Upper lobe of left lung (tissue), 6 donors: ENCODE measurements around the gene CPAMD8. TPM values are rescaled to one million over a fixed set of nuclear protein-coding genes. Genes with fewer than 3 reads are reported as not detected.

Experiments used
- ATAC-seq, 2 donors: fragments of 200-7000 bp; cut with Tn5 transposase; one replicate each; pipeline ENCODE4 v1.9.1; 2022; ENCODE audit warnings: mild to moderate bottlenecking in 2 of 2, moderate library complexity in 2 of 2; ENCODE audit not compliant: low FRiP score in 2 of 2
- DNase-seq, 2 donors: peaks; one replicate each; pipeline ENCODE4 v3.0.0-alpha.2; 2019 to 2020
- H3K27ac ChIP-seq, 4 donors: fragments of 200-600 bp; sonication (generic); one replicate each; pipeline ENCODE4 v1.5.1; 2016 to 2019
- H3K27me3 ChIP-seq, 4 donors: fragments of 200-600 bp; sonication (generic); one replicate each; pipeline ENCODE4 v1.5.1; 2017 to 2019
- H3K36me3 ChIP-seq, 4 donors: fragments of 200-600 bp; sonication (generic); one replicate each; pipeline ENCODE4 v1.5.1; 2016 to 2019
- H3K4me1 ChIP-seq, 4 donors: fragments of 200-600 bp; sonication (generic); one replicate each; pipeline ENCODE4 v1.5.1; 2018 to 2019
- H3K4me3 ChIP-seq, 4 donors: fragments of 200-600 bp; sonication (generic); one replicate each; pipeline ENCODE4 v1.5.1; 2017 to 2019; ENCODE audit warnings: mild to moderate bottlenecking in 2 of 4, moderate library complexity in 1 of 4
- H3K9me3 ChIP-seq, 4 donors: fragments of 200-600 bp; sonication (generic); one replicate each; pipeline ENCODE4 v1.5.1; 2018 to 2019
- EP300 ChIP-seq, 4 donors: sonication (generic); formaldehyde crosslinking; IDR thresholded peaks; one replicate each; pipeline ENCODE4 v1.5.1; 2017; ENCODE audit warnings: antibody characterized with exemption in 4 of 4, control low read depth in 2 of 4
- POLR2A ChIP-seq, 4 donors: fragments of 450-650 bp; IDR thresholded peaks; one replicate each; pipeline ENCODE4 v1.5.1; 2016 to 2017; ENCODE audit warnings: antibody characterized with exemption in 4 of 4, mild to moderate bottlenecking in 2 of 4
- POLR2AphosphoS5 ChIP-seq, 2 donors: sonication (generic); formaldehyde crosslinking; IDR thresholded peaks; one replicate each; pipeline ENCODE4 v1.5.1; 2017; ENCODE audit warnings: antibody characterized with exemption in 2 of 2
- WGBS, 2 donors: methylation state at CpG; one replicate each; pipeline ENCODE4 v1.1.5; 2017 to 2018; 5-methylcytosine and 5-hydroxymethylcytosine counted together
- small RNA-seq, 4 donors: library from RNA; depleted of rRNA; stranded (forward); fragments of <200 nt; gene quantifications; one replicate each; pipeline ENCODE3, GENCODE V24; 2016
- total RNA-seq, 6 donors: library from RNA; depleted of rRNA in 4 of 6; stranded (reverse); fragments of >200 nt in 4 of 6; gene quantifications; one replicate each; pipeline versions ENCODE4 v1.1.0 to v1.2.1, GENCODE V29; 2016 to 2021
- TF ChIP-seq, protein P1 (sequence below), 6 experiments: fragments of 450-650 bp in 4 of 6; fragments of 200-600 bp in 2 of 6; sonication (generic) in 2 of 6; IDR thresholded peaks; one replicate each; pipeline ENCODE4 v1.5.1; 2016 to 2019; ENCODE audit warnings: antibody characterized with exemption in 6 of 6
- donor health status: DM: no; HTN: no; CAD: no; lungs with moderate emphysema.
- donor health status: DM: no; HTN: yes; CAD: no; lungs with severe emphysema.

Gene CPAMD8
- total RNA-seq, 6 donors from 2014 or later, result 35.8 to 262 (median 61.1) TPM

GRCh38 chr19:16847430-16847829 is 179.2 kb downstream of the CPAMD8 start:
- peaks cover 32 to 100% (median 75%) of the 10 kb centered on the region in 4 donors for H3K36me3 ChIP-seq
- H3K27me3 ChIP-seq, result no peaks in the 10 kb centered on the region
- H3K4me3 ChIP-seq, result no peak overlapping the region
- H3K27ac ChIP-seq, result peak overlapping the region in 2 of 4 donors; percentile 28 to 64
- peak in 1 of 2 donors; percentile 50 for DNase-seq
- peak; percentile 32 to 73 for ATAC-seq
- H3K9me3 ChIP-seq, result no peaks in the 10 kb centered on the region
- no peak for TF ChIP-seq POLR2A (IDR thresholded peaks at IDR 0.05)
- TF ChIP-seq EP300 (IDR thresholded peaks at IDR 0.05), result no peak
- TF ChIP-seq, protein P1, sequence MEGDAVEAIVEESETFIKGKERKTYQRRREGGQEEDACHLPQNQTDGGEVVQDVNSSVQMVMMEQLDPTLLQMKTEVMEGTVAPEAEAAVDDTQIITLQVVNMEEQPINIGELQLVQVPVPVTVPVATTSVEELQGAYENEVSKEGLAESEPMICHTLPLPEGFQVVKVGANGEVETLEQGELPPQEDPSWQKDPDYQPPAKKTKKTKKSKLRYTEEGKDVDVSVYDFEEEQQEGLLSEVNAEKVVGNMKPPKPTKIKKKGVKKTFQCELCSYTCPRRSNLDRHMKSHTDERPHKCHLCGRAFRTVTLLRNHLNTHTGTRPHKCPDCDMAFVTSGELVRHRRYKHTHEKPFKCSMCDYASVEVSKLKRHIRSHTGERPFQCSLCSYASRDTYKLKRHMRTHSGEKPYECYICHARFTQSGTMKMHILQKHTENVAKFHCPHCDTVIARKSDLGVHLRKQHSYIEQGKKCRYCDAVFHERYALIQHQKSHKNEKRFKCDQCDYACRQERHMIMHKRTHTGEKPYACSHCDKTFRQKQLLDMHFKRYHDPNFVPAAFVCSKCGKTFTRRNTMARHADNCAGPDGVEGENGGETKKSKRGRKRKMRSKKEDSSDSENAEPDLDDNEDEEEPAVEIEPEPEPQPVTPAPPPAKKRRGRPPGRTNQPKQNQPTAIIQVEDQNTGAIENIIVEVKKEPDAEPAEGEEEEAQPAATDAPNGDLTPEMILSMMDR (IDR thresholded peaks at IDR 0.05), result no peak
- no peak for TF ChIP-seq POLR2AphosphoS5 (IDR thresholded peaks at IDR 0.05)
- 79 to 97% methylated on average over 6 of the region's 6 CpGs for WGBS, 2 donors
- peaks cover 0 to 9% (median 6%) of the 10 kb centered on the region in 4 donors for H3K4me1 ChIP-seq

- H3K4me1 ChIP-seq, result peaks cover 0 to 9% (median 6%) of the 10 kb centered on the region in 4 donors
- H3K36me3 ChIP-seq, result peaks cover 29 to 100% (median 75%) of the 10 kb centered on the region in 4 donors
- H3K27ac ChIP-seq, result peak overlapping the region in 2 of 4 donors; percentile 28 to 64
- DNase-seq (peak in 1 of 2 donors; percentile 55), ATAC-seq (peak in 1 of 2 donors; percentile 12)
- H3K27me3 ChIP-seq, result no peaks in the 10 kb centered on the region
- no peak overlapping the region for H3K4me3 ChIP-seq
- no peaks in the 10 kb centered on the region for H3K9me3 ChIP-seq
- 95 to 97% methylated on average over 10 to 16 of the region's 16 CpGs for WGBS, 2 donors
- TF ChIP-seq POLR2AphosphoS5 (IDR thresholded peaks at IDR 0.05), result no peak
- no peak for TF ChIP-seq POLR2A (IDR thresholded peaks at IDR 0.05)
- TF ChIP-seq, protein P1 (IDR thresholded peaks at IDR 0.05), result no peak
- TF ChIP-seq EP300 (IDR thresholded peaks at IDR 0.05), result no peak
Measured at GRCh38 chr19:16846901-16847300, 179.7 kb downstream of the CPAMD8 start.

Small RNA genes within 50 kb of the gene (small RNA-seq; reads per million reads assigned to genes)
- gene RN7SL823P (0 reads per million in 4 donors), gene RN7SL835P (0 reads per million in 4 donors)

Other genes with a start within 250 kb of the CPAMD8 start
- gene SIN3B, start 197.4 kb downstream of the CPAMD8 start, total RNA-seq, result 100 to 1,000 TPM in 2 of 6 donors, 10 to 100 TPM in 4; 38.2 to 385 (median 63.5) TPM
- gene F2RL3, start 137.8 kb downstream of the CPAMD8 start, total RNA-seq, result 100 to 1,000 TPM in 1 of 6 donors, 10 to 100 TPM in 4, 1 to 10 TPM in 1; 7.3 to 130 (median 23.2) TPM
- 10 to 100 TPM in 2 of 6 donors, 1 to 10 TPM in 4; 4.9 to 21.0 (median 8.7) TPM for gene HAUS8, start 48.6 kb upstream of the CPAMD8 start, total RNA-seq
- 100 to 1,000 TPM in 4 of 6 donors, 10 to 100 TPM in 2; 72.3 to 408 (median 146) TPM for gene MYO9B, start 49.0 kb upstream of the CPAMD8 start, total RNA-seq
- gene USE1, start 188.5 kb upstream of the CPAMD8 start, total RNA-seq, result 10 to 100 TPM; 21.6 to 49.3 (median 23.9) TPM
- gene OCEL1, start 199.4 kb upstream of the CPAMD8 start, total RNA-seq, result 10 to 100 TPM; 12.3 to 37.7 (median 25.8) TPM
- 10 to 100 TPM; 55.5 to 86.8 (median 63.1) TPM for gene NR2F6, start 219.1 kb upstream of the CPAMD8 start, total RNA-seq
- gene USHBP1, start 237.9 kb upstream of the CPAMD8 start, total RNA-seq, result 10 to 100 TPM in 4 of 6 donors, 1 to 10 TPM in 2; 9.1 to 21.4 (median 10.7) TPM
- gene BABAM1, start 240.6 kb upstream of the CPAMD8 start, total RNA-seq, result 10 to 100 TPM; 45.1 to 95.3 (median 82.3) TPM